GM19023 (cell line): Measurements from ENCODE around the gene GATAD2A.

ENCODE experiments used
- ATAC-seq: cut with Tn5 transposase; IDR thresholded peaks from one replicate; pipeline ENCODE4 v1.9.1; 2021; ENCODE audit warnings: mild to moderate bottlenecking, moderate library complexity; ENCODE audit not compliant: unreplicated experiment

The GATAD2A gene

DNA sequence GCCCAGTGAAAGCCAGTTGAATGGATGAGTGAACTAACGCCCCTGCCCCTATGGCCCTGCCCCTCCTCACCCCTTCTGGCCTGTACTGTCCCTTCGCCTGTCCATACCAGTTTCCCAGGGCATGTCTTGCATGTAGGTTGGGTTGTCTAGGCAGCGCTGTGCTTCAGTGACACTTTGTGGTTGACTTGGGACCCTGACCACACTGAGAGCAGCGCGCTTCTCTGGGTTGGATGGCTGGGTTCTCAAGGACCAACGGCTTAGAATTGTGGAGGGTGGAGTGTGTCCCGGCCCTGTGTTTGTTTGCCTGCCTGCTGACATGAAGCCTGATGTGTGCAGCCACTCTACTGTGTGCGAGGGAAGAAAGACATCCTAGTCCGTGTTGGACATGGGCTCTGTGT is 15.8 kb downstream of the GATAD2A start:
- no peak for ATAC-seq

DNA sequence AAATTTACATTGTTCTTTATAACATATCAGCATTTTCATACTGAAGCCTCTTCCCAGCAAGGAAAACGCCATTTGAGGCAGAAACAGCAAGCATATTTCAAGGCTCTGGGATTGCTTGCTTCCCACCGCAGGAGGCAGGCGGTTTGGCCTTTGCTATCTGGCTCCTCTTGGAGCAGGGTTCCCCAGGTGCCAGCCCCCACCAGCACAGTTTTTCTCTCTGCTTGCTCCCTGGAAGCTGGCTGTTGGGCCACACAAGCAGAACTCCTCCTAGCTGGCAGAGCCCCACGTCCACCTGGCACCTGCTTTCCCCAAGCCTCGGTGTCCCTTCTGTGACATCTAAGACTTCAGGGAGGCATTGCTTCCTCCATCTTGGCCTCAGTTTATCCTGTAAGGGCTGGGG is 16.7 kb downstream of the GATAD2A start:
- ATAC-seq = no peak

DNA sequence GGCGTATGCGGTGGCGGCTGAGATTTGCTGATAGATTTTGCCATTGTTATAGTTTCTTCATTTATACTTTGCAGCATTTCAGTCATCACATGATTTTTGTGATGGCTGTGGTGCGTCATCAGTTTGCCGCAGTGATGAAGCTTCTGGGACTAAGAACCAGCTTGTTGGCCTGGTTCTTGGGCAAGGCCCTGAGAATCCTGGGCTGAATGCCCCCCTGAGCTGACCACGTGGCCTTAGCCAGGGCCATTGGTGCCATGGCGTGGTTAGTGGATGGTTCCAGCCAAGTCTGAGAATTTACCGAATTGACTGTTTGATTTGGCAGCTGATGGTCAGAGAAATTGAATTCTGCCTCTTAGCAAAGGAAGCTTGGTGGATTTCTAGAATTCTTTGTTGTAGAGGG is 17.8 kb downstream of the GATAD2A start:
- no peak for ATAC-seq

DNA sequence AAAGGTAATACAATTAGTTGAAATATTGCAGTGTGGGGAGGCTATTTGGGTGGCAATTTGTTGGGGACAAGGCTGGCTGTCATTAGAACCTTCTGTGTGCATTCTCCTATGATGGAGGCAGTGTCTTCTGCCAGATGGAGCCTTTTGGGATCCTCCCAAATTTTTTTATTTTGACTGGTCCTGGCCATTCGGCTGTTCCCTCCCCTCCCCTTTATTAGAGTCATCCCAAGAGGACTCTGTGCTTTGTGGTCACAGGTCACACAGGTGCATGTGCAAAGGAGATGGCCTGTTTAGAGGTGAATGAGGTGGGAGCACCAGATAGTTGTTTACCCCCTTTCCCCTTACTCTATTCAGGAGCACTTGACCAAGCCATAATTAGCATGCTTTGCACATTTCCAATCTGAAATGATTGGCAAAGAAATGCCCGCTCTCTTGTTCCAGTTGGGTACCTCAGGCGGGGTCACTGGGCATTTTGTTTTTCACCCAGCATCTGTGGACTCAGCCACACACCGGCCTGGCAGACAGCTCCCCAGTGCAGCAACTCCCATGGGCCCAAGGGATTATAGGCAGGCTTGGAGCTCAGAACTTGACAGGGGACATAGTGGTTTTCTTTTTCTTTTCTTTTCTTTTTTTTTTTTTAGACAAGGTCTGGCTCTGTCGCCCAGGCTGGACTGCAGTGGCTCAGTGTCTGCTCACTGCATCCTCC is 19.8 kb downstream of the GATAD2A start:
- no peak for ATAC-seq

DNA sequence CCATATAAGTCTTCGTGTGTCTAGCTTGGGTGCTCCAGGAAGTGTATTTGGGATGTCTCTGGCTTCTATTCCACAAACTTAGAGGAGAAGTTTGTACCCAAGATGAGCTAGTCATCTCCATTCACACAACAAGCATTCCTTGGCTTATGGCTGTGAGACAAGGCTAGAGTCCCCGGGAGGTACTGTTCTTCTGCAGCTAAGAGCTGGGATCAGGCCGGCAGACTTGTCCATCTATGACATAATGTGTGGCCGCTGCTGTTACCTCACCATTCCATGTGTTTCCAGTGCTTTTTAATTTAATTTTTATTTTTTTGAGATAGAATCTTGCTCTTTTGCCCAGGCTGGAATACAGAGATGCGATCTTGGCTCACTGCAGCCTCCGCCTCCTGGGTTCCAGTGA is 20.7 kb downstream of the GATAD2A start:
- ATAC-seq = no peak

DNA sequence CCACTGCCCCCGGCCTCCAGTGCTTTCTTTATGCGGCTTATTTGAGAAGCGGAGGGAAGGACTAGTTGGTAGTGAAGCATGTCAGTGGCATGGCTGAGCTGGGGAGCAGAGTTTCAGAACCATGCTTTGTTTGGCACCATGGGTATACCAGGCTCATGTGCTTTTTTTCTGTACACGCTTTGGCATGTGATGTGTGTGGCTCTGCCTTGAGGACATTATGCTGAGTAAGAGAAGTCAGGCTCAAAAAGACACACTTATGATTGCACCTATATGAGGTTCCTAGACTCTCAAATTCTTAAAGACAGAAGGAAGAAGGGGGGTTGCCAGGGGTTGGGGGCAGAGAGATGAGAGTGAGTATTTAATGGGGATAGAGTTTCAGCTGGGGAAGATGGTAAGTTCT is 21.3 kb downstream of the GATAD2A start:
- no peak for ATAC-seq

DNA sequence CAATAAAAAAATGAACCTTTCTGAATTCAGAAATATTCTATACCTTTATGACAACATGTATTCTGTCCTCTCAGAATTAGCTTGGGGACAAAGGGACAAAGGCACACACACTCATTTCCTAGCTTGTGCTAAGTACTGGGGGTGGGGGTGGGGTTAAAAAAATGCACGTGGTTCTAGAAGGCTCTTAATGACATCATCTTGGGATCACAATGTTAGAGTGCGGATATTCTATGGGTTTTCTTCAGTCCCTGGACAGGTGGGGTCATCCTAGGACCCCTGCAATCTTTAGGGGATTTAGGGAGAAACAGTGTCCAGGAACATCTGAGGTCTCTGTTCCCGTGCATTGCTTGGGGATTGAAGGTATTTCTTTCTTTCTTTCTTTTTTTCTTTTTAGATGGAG is 21.8 kb downstream of the GATAD2A start:
- ATAC-seq = no peak

DNA sequence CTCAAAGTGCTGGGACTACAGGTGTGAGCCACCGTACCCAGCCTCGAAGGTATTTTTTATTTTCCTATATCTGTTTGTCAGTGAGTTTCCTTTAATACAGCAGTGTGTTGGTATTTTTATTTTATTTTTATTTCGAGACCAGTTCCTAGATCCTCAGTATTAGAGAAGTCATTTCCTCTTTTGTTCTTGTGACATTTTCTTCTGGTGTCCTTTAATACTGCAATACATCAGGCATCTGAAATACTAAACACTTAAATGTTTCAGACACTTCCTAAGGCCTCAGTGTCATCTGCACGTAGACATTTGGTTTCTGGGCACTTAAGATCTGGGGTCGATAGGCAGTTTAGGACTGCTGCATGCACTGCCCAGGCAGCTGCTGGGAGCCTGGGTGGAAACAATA is 22.5 kb downstream of the GATAD2A start:
- no peak for ATAC-seq

DNA sequence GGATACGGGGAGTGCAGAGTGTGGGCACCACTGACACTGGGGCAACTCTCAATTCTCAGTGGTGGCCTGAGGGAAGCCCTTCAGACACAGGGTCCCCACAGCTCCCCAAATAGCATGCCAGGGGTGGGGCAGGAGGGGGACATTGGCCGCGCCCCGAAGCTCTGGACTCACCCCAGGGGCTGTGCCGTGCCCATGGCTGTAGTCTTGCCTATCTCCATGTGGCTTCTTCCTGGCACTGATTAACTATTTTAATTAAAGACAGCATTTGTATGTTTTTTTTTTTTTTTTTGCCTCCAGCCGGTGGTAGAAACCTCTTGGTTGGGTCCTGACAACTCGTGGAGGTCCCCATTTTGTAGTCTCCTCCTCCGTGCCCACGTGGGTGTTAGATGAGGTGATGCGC is 23.3 kb downstream of the GATAD2A start:
- no peak for ATAC-seq

DNA sequence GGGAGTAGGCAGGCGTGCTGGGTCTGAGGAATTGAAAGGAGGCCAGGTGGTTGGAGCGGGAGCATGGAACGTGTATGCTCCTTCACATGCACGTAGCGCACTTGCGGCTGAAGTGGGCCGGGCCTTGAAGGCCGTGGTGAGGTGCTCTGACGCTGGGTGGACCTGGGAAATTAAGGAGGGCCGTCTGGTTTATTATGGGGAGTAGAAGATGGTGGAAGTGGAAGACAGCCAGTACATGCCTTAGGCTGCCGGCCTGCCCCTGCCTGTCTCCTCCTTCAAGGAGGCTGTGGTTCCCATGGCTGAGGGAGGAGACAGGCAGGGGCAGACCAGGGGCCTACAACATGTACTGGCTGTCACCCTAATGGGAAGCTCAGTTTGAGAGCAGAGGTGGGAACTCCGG is 23.9 kb downstream of the GATAD2A start:
- no peak for ATAC-seq

DNA sequence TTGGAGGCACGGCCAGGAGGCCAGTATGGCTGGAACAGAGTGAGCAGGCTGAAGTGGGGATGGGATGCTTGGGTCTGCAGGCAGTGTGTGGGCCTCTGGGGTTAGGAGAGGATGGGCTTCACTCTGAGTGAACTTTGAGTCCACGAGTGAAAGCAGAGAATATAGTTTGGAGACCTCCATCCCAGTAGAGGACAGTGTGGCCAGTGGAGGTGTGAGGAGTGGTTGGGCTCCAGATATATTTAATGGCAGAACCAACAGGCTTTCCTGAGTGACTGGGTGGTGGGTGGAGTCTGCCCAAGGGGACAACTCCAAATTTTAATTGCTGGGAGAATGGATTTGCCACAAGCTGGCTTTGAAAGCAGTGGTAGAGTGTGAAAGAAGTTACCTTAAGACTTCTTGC is 27.3 kb downstream of the GATAD2A start:
- ATAC-seq = no peak

DNA sequence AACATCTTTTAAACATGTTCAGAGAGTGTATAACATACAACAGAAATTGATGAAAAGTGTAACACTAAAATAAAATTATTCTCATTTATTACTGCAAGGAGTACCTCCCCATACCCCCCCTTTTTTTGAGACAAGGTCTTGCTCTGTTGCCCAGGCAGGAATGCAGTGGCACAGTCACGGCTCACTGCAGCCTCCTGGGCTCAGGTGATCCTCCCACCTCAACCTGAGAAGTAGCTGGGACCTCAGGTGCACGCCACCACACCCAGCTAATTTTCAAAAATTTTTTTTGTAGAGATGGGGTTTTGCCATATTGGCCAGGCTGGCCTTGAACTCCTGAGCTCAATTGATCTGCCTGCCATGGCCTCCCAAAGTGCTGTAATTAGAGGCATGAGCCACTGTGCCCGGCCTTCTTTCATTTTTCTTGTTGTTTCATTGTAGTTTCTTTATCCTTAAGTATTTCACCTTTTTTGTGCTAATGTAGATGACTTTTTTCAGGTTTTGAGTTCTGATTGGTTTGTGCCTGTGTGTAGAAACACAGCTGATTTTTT is 28.3 kb downstream of the GATAD2A start:
- no peak for ATAC-seq

DNA sequence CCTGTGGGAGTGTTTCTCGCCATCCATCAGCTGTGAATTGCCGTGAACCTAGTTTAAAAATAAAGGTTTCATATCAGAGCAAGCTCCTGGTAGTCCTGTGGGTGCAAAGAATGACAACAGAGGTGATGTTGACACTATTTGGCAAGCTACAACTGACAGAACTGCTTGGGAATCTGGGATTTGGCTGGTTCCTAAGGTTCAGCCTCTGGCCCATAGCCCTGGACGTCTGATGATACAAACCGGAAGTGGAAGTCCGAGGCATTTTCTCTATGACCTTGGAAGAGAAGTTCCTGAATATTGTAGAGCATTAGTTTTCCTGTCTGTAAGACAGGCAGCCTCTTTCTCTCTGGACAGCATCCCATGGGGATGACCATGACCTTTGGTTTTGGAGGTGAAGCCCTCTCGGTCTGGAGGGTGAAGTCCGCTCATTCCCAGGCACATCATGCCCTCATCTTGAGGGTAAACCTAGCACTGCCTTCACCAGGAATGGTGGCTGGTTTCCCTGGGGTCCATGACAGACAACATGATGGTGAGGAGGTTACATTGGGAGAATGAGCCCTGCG is 29.1 kb downstream of the GATAD2A start:
- ATAC-seq = no peak

DNA sequence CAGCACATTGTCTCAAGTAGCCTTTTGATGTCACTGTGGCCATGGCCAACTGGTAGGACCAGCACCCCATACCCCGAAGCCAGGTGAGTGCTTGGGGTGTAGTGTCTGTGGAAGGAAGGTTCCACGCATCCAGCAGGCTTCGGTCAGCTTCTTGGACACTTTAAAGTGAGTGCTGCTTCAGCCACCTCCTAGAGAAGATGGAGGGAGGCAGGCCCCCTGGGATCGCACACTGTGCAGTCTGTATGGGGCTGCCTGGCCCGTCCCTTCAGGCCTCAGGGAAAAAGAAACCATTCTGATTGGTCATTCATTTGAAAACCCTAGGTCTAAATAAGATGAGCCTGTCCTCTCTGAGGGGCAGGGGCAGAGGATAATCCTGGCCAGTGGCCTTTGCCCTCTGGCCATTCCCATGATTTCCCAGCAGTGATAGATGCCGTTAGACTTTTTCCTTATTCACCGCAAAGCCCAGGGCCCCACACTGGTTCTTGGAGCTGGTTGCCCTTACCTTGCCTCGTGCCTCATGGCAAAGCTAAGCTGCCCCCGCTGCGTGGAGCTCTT is 30.7 kb downstream of the GATAD2A start:
- ATAC-seq = no peak

DNA sequence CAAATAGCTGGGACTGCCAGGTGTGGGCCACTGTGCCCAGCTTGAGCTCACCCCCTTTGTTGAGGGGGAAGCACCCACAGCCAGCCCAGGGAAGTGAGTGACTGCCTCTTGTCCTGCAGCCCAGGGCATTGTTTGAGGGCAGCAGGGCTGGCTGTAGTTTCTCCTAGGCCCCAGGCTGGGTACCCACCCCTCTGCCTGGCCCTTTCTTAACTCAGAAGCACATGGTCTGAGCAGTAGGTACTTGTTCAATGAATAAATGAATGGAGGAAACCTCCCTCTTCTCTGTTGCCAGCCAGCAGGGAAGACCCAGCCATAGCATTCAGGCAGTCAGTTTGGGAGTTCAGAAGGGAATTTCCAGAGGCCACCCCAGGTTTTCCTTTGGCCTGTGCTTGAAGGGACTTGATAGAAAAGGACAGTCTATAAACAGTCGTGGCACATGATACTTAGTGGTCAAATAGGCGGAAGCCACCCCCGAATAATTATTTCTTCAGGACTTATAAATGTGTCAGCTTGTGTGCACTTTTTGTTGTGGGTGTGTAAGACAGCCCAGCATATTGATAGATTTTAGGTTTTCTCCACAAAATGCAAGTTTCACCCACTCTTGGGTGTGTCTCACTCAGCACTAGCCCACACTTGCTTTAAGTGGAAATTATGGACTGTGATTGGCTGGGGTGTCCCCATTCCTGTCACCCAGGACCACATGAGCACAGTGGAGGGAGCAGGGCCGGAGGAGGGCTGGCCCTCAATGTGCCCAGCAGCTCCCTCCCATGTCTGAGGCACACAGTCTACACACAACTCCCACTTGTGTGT is 33.1 kb downstream of the GATAD2A start:
- ATAC-seq = no peak

DNA sequence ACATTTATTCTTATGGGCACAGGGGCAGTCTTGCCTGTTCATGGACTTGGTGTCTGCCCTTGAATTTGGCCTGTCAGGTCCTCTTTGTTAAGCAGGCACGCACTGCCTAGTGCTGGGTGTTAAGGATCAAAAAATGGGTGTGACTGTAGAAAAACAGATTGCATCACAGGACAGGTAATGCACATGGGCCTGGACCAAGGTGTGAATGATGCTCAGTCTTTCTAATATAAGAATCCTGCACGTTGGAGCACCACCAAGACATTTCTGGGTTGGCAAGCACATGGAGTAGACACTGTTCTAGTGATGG is 33.7 kb downstream of the GATAD2A start:
- ATAC-seq = no peak

DNA sequence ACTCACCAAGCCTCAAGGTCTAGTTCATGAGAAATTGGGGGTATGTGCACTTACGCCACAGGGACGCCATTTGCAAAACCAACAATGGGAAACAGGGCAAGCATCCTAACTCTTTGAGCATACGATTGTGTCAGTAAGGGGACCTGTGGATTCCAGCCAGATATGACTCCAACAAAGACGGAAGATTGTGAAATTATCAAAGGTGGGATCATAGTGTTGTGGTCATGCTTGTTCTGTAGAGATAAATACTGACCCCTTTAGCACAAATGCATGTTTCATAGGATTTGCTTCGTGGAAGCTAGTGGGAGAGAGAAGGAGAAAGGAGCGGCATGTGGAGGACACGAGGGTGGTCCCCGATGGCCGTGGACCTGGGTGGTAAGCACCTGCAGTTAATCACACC is 37.8 kb downstream of the GATAD2A start:
- ATAC-seq = no peak

DNA sequence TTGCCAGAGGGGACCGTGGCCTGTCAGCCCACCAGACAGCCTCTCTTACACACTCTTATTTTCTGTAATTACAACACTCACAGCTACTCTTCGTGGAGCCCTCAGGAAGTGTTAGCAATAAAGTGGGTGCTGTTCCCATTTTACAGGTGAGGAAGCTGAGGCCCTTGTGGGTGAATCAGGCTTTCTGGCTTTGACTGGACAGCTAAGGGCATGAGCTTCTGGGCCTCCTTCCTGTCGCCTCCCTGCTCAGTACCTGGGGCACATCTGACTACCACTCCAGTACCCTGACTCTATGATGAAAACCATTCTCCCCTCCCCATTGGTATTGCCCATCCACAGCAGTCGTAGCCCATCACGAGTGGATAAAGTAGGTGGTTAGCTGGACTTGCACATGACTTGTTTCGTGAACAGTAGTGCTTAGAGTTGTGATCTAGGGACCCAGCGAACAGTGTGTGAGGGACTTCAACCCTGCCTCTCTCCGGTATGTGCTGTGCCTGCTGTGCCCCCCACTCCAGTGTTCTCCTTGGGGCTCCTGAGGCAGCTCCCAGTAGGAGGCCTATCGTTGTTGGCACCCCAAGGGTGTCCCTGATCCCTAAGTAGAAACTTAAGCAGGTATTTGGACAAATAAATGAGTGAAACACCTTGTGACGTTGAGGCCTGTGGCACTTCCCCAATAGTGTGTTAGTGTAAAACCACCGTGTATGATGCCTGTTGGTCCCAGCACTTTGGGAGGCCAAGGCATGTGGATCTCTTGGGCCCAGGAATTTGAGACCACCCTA is 38.6 kb downstream of the GATAD2A start:
- no peak for ATAC-seq

DNA sequence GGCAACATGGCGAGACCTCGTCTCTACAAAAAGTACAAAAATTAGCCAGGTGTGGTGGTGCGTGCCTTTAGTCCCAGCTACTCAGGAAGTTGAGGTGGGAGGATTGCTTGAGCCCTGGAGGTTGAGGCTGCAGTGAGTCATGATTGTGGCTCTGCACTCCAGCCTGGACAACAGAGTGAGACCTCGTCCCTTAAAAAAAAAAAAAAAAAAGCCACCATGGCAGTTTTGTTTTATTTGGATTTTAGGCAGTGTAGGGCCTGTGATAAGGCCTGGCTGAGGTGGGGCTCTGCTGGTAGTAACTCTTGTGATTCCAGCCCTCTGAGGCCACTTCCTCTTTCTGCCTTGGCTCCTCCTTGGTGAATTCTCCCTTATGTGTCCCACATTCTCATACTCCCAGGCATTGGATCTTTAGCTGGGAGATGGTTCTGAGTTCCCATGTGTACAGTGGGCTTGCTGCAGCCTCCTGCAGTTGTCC is 39.2 kb downstream of the GATAD2A start:
- ATAC-seq = no peak

DNA sequence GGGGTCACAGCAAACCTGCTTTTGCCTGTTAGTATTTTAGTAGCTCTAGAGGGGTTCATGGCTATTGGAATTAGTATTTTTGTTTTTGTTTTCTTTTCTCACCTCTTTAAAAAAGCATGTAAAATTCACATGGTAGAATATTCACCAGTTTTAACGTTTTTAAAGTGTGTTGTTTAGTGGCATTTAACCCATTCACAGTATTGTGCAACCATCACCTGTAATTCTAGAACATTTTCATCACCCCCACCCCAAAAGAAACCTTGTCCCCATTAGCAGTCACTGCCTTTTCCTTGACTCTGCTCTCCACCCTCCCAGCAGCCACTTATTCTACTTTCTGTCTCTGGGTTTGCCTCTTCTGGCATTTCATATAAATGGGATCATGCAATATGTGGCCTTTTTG is 39.8 kb downstream of the GATAD2A start:
- no peak for ATAC-seq

DNA sequence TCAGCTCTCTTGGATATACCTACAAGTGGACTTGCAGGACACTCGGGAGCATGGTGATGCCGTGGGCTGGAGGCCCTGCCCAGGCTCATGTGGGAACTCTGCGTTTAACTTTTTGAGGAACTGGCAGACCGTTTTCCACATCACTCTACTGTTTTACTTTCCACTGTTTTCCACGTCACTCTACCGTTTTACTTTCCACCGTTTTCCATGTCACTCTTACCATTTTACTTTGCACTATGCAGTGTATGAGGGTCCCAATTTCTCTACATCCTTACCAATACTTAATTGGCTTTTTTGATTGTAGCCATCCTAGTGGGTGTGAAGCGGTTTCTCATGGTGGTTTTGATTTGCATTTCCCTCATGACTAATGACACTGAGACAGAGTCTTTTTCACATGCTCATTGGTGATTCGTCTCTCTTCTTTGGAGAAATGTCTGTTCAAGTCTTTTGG is 40.5 kb downstream of the GATAD2A start:
- ATAC-seq = no peak
